Fibroblast of lung (primary cell): ENCODE data around the gene EHMT1.
"Not testable (repeated sequence)": the region's sequence is repeated elsewhere in the genome, so short reads cannot be mapped to it uniquely, and the experiment has no call there.

Experiments
- CTCF ChIP-seq, 2 donors: IDR thresholded peaks in 1 of 2; conservative IDR thresholded peaks in 1 of 2; 1 replicate in 1 of 2; 2 replicates in 1 of 2; pipeline ENCODE4 v1.5.1; 2011 to 2012; ENCODE audit warnings: low read length in 2 of 2, control low read depth in 1 of 2, inconsistent platforms in 1 of 2, low read depth in 1 of 2, mild to moderate bottlenecking in 1 of 2
- EZH2 ChIP-seq: IDR thresholded peaks from 2 replicates; pipeline ENCODE4 v1.5.1; 2012; ENCODE audit warnings: low read length, control low read depth, mild to moderate bottlenecking; ENCODE audit errors: missing control alignments

DNA sequence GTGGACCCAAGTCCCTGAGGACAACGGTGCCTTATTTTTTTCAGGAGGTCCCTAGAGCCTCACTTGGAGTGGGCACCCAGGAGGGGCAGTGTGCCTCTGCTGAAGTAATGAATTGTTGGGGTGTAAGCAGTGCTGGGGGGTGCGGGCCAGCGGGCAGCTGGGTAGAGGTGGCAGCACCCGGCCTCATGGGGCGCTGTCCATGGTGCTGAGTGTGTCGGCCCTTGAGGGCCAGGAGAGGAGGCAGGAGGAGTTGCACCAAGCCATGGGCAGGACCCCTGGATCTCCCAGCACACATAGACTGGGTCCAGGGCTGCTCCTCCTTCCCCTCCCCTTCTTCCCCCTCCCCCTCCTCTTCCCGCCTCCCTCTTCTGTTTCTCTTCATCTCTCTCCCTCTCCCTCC lies 265.7 kb downstream of the EHMT1 start:
- not testable (repeated sequence) for TF ChIP-seq CTCF (conservative IDR thresholded peaks at IDR 0.05 in 1 of 2, IDR thresholded peaks at IDR 0.05 in 1 of 2; ENCODE audit: low read depth in 1 of 2, low read length in 2 of 2); EZH2
